Epithelial cell of proximal tubule (primary cell): ENCODE measurements around the gene DNM2. TPM values are rescaled to one million over a fixed set of nuclear protein-coding genes. Genes with fewer than 3 reads are reported as not detected.
"Not testable (repeated sequence)": the region's sequence is repeated elsewhere in the genome, so short reads cannot be mapped to it uniquely, and the experiment has no call there.

Experiments
- DNase-seq: peaks from one replicate; pipeline ENCODE4 v3.0.0-alpha.2; 2011; ENCODE audit warnings: low read depth
- H3K4me3 ChIP-seq: 2 replicates; pipeline ENCODE4 v1.5.1; 2011; ENCODE audit warnings: low read depth, mild to moderate bottlenecking, low read length
- total RNA-seq: library from RNA; depleted of rRNA; stranded (reverse); fragments of >200 nt; gene quantifications from 2 replicates; pipeline ENCODE4 v1.2.3, GENCODE V29; 2015
- TF ChIP-seq, protein P1 (sequence below): conservative IDR thresholded peaks from 2 replicates; pipeline ENCODE4 v1.5.1; 2012; ENCODE audit warnings: low read depth, mild to moderate bottlenecking, low read length

DNM2 gene
- total RNA-seq, 1 donor from 2014 or later, result 94.5 TPM

DNA sequence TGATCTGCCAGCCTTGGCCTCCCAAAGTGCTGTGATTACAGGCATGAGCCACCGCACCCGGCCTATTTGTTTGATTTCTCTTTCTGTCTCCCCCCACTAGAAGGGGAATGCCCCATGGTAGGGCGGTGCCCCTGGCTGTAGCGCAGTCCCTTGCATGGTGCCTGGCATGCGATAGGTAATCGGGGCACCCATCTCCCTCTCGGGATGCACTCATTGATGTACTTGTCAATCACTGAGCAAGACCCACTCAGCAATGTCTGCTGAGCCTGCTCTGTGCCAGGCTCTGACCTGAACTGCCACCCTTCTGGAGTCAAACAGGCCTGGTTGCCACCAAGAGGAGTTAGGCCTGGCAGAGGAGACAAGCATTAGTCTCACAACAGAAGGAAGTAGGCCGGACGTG lies 19.8 kb downstream of the DNM2 start:
- no peak for DNase-seq
- H3K4me3 ChIP-seq, result no peak overlapping the region
- TF ChIP-seq, protein P1, sequence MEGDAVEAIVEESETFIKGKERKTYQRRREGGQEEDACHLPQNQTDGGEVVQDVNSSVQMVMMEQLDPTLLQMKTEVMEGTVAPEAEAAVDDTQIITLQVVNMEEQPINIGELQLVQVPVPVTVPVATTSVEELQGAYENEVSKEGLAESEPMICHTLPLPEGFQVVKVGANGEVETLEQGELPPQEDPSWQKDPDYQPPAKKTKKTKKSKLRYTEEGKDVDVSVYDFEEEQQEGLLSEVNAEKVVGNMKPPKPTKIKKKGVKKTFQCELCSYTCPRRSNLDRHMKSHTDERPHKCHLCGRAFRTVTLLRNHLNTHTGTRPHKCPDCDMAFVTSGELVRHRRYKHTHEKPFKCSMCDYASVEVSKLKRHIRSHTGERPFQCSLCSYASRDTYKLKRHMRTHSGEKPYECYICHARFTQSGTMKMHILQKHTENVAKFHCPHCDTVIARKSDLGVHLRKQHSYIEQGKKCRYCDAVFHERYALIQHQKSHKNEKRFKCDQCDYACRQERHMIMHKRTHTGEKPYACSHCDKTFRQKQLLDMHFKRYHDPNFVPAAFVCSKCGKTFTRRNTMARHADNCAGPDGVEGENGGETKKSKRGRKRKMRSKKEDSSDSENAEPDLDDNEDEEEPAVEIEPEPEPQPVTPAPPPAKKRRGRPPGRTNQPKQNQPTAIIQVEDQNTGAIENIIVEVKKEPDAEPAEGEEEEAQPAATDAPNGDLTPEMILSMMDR, result no peak

DNA sequence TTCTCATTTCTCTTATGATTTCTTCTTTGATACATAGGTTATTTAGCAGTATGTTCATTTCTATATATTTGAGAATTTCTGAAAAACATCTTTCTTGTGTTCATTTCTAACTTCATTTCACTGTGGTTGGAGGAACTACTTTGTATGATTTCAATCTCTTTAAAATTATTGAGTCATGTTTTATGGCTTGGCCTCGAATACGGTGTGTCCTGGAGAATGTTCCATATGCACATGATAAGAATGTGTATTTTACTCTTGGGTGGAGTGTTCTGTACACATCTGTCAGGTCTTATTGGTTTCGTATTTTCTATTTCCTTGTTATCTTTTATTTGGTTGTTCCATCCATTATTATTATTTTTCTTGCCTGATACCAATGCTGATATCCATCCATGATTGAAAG lies 22.9 kb downstream of the DNM2 start:
- no peak for DNase-seq
- TF ChIP-seq, protein P1, result no peak
- no peak overlapping the region for H3K4me3 ChIP-seq

DNA sequence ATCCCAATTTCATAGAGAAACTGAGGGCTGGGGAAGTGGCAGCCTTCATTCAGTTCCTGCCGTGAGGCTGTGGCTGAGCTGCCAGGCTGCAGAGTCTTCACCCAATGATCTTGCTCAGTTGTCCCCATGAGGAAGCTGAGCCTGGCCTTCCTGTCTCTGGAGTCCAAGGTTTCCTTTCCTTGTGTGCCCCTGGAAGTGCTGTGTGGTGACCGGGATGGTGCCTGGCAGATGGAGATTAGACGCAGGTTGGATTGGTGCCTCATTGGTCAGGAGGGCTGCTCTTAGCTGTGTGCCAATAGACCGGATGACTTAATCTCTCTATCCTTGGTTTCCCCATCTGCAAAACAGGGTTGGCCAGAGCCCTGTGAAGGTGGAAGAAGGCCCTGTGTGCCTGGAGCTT lies 24.6 kb downstream of the DNM2 start:
- TF ChIP-seq, protein P1, result no peak
- no peak overlapping the region for H3K4me3 ChIP-seq
- DNase-seq, result no peak

DNA sequence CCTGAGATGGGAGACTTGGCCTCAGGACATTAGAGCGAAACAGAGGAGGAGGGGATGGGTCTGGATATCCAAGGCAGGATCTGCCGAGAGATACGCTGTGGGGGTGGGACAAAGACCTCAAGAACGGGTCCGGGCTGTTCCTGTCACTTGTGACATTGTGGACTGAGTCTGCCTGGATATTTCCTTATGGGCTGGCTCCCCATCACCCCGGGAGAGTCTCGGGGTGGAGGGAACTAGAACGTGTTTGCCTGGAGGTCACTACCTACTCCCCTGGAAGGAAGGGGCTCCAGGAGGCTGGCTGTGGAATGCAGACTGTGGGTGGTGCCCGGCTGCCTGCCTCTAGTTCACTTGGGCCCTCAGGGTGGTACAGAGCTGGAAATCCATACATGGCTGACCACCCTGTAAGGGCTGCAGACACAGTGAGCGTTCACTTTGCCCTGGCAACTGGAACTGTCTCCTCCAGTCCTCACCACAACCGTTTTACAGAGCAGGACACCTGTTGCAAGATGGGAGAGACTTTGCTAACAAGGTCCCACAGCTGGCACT lies 26.4 kb downstream of the DNM2 start:
- H3K4me3 ChIP-seq, result no peak overlapping the region
- DNase-seq, result no peak
- TF ChIP-seq, protein P1, result no peak

DNA sequence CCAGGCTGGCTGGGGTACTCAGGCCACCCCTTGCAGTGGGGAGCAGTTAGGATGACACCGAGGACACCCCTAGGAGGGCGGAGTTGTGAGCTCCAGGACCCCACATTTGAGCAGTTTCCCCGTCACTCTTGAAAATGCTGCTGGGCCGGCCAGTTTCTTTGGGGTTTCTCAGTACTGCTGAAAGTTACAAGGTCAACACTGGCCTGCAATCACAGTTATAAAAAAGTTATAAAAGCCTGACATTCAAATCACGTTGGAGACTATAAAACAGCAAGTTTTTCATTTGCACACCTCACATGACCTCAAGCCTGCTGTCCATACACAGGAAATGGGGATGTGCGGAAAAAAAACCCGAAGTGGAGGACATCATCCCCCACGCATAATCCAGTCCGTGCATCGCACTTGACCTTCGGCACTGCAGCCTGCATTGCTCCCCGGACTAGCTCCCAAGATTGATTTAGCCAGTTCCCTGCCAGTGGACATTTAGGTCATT lies 27.0 kb downstream of the DNM2 start:
- no peak overlapping the region for H3K4me3 ChIP-seq
- TF ChIP-seq, protein P1, result no peak

DNA sequence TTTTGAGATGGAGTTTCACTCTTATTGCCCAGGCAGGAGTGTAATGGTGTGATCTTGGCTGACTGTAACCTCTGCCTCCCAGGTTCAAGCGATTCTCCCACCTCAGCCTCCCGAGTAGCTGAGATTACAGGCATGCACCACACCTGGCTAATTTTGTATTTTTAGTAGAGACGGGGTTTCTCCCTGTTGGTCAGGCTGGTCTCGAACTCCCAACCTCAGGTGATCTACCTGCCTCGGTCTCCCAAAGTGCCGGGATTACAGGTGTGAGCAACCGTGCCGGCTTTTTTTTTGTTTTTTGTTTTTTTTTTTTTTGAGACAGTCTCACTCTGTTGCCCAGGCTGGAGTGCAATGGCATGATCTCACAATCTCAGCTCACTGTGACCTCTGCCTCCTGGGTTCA lies 28.6 kb downstream of the DNM2 start:
- not testable (repeated sequence) for DNase-seq, H3K4me3 ChIP-seq

More for the DNA sequence above, 27.0 kb downstream of the DNM2 start:
- DNase-seq, result no peak

DNA sequence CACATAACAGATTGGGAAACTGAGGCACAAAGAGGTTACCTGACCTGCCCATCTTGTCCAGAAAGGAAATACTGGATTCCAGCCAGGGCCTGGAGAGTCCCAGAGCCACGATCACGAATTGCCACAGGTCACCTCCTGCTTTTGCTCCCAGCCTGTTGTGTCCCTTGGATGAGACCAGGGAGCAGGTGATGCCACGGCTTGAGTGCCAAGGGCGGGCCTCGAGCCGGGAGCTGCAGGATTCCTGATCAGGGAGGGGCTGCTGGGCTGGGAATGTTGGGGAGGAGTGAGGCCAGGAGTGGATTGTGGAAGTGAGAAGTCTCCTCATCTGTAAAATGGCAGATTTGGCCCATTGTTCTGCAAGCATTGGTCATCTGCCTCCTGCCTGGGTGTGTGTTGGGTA lies 29.4 kb downstream of the DNM2 start:
- no peak overlapping the region for H3K4me3 ChIP-seq
- TF ChIP-seq, protein P1, result no peak
- DNase-seq, result no peak
